Fibroblast of pulmonary artery (primary cell): ENCODE results near the gene RASL10B.

Experiments used
- DNase-seq: peaks from one replicate; pipeline ENCODE4 v3.0.0-alpha.2; 2010; ENCODE audit warnings: low read depth
- H3K4me3 ChIP-seq: replicated peaks from 2 replicates; pipeline ENCODE4 v1.5.1; 2011; ENCODE audit warnings: low read depth, mild to moderate bottlenecking, control low read depth, low read length, moderate library complexity
- CTCF ChIP-seq: IDR thresholded peaks from 2 replicates; pipeline ENCODE4 v1.5.1; 2011; ENCODE audit warnings: mild to moderate bottlenecking, control low read depth, low read length, inconsistent platforms; ENCODE audit errors: missing control alignments

Gene RASL10B

GRCh38 chr17:35731917-35732805, 722 bp downstream of the RASL10B start:
- no peak for TF ChIP-seq CTCF
- DNase-seq: no peak
- peak overlapping the region; percentile 51 for H3K4me3 ChIP-seq

GRCh38 chr17:35732806-35733136, 1.3 kb downstream of the RASL10B start:
- TF ChIP-seq CTCF: no peak
- DNase-seq: no peak
- H3K4me3 ChIP-seq: no peak overlapping the region

GRCh38 chr17:35733366-35733765, 1.9 kb downstream of the RASL10B start:
- DNase-seq: no peak
- no peak for TF ChIP-seq CTCF
- H3K4me3 ChIP-seq: no peak overlapping the region

GRCh38 chr17:35734396-35734795, 3.0 kb downstream of the RASL10B start:
- TF ChIP-seq CTCF: no peak
- H3K4me3 ChIP-seq: no peak overlapping the region
- no peak for DNase-seq

GRCh38 chr17:35735036-35735805, 3.8 kb downstream of the RASL10B start:
- H3K4me3 ChIP-seq: no peak overlapping the region
- DNase-seq: no peak
- no peak for TF ChIP-seq CTCF

GRCh38 chr17:35736236-35736635, 4.8 kb downstream of the RASL10B start:
- no peak overlapping the region for H3K4me3 ChIP-seq
- no peak for TF ChIP-seq CTCF
- no peak for DNase-seq
